Tibial nerve (tissue), 3 donors: Measurements from ENCODE around the gene ETV2.

Experiments used
- POLR2A ChIP-seq, 2 donors: fragments of 450-650 bp; IDR thresholded peaks; one replicate each; pipeline ENCODE4 v1.6.1; 2017; ENCODE audit warnings: antibody characterized with exemption in 2 of 2, mild to moderate bottlenecking in 2 of 2, moderate library complexity in 2 of 2
- TF ChIP-seq, protein P1 (sequence below), 5 experiments: fragments of 200-600 bp in 3 of 5; fragments of 450-650 bp in 2 of 5; sonication (generic) in 3 of 5; IDR thresholded peaks; one replicate each; pipeline ENCODE4 v1.5.1; 2016 to 2019; ENCODE audit warnings: antibody characterized with exemption in 5 of 5, mild to moderate bottlenecking in 3 of 5, moderate library complexity in 2 of 5

GRCh38 chr19:35666251-35666913 lies 24.8 kb downstream of the ETV2 start, which contains the start of gene UPK1A:
- TF ChIP-seq, protein P1, sequence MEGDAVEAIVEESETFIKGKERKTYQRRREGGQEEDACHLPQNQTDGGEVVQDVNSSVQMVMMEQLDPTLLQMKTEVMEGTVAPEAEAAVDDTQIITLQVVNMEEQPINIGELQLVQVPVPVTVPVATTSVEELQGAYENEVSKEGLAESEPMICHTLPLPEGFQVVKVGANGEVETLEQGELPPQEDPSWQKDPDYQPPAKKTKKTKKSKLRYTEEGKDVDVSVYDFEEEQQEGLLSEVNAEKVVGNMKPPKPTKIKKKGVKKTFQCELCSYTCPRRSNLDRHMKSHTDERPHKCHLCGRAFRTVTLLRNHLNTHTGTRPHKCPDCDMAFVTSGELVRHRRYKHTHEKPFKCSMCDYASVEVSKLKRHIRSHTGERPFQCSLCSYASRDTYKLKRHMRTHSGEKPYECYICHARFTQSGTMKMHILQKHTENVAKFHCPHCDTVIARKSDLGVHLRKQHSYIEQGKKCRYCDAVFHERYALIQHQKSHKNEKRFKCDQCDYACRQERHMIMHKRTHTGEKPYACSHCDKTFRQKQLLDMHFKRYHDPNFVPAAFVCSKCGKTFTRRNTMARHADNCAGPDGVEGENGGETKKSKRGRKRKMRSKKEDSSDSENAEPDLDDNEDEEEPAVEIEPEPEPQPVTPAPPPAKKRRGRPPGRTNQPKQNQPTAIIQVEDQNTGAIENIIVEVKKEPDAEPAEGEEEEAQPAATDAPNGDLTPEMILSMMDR (IDR thresholded peaks at IDR 0.05), result no peak
- no peak for TF ChIP-seq POLR2A (IDR thresholded peaks at IDR 0.05)
